AG09319 (cell line): ENCODE measurements around the gene RNF215.
"Not testable (repeated sequence)": the region's sequence is repeated elsewhere in the genome, so short reads cannot be mapped to it uniquely, and the experiment has no call there.

Experiments used
- DNase-seq: peaks from one replicate; pipeline ENCODE4 v3.0.0-alpha.2; 2010; ENCODE audit warnings: low read depth; ENCODE audit errors: extremely low read depth
- CTCF ChIP-seq: IDR thresholded peaks from 2 replicates; pipeline ENCODE4 v1.5.1; 2011; ENCODE audit warnings: low read depth, mild to moderate bottlenecking, inconsistent platforms, low read length, moderate library complexity

RNF215 gene

GRCh38 chr22:30406400-30406799, 19.2 kb upstream of the RNF215 start:
- DNase-seq, result no peak
- no peak for TF ChIP-seq CTCF

GRCh38 chr22:30405731-30406130, 18.5 kb upstream of the RNF215 start:
- TF ChIP-seq CTCF, result no peak
- DNase-seq, result no peak

GRCh38 chr22:30404307-30404706, 17.1 kb upstream of the RNF215 start:
- no peak for TF ChIP-seq CTCF
- DNase-seq, result no peak

- DNase-seq, result not testable (repeated sequence)
Measured at GRCh38 chr22:30402766-30403104, 15.5 kb upstream of the RNF215 start.

- no peak for TF ChIP-seq CTCF
- DNase-seq, result no peak
Measured at GRCh38 chr22:30402028-30402765, 15.0 kb upstream of the RNF215 start.

- DNase-seq, result not testable (repeated sequence)
Measured at GRCh38 chr22:30401024-30401423, 13.8 kb upstream of the RNF215 start.

- TF ChIP-seq CTCF, result no peak
Measured at GRCh38 chr22:30400159-30400558, 12.9 kb upstream of the RNF215 start.

GRCh38 chr22:30399718-30400117, 12.5 kb upstream of the RNF215 start:
- DNase-seq, result no peak
- no peak for TF ChIP-seq CTCF

More at GRCh38 chr22:30400159-30400558, 12.9 kb upstream of the RNF215 start:
- DNase-seq, result no peak
